Measurements from ENCODE around the gene TECPR2.

DNA sequence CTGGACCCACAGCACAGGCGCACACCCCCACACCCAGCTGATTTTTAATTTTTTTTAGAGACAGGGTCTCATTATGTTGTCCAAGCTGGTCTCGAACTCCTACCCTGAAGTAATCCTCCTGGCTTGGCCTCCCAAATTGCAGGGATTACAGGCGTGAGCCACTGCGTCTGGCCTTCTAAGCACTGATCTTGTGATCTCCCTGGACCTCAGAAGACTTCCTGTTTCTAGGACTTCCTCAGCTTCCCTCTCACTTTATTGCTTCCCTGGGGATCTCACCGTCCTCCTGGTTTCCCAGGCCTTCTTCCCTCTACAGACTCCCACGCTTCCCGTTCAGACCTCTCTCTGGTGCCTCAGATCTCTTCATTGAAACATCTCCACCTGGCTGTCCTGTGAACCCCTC is 29.4 kb upstream of the TECPR2 start:
- no peak for TF ChIP-seq POLR2A (IDR thresholded peaks at IDR 0.05)
- TF ChIP-seq, protein P1, sequence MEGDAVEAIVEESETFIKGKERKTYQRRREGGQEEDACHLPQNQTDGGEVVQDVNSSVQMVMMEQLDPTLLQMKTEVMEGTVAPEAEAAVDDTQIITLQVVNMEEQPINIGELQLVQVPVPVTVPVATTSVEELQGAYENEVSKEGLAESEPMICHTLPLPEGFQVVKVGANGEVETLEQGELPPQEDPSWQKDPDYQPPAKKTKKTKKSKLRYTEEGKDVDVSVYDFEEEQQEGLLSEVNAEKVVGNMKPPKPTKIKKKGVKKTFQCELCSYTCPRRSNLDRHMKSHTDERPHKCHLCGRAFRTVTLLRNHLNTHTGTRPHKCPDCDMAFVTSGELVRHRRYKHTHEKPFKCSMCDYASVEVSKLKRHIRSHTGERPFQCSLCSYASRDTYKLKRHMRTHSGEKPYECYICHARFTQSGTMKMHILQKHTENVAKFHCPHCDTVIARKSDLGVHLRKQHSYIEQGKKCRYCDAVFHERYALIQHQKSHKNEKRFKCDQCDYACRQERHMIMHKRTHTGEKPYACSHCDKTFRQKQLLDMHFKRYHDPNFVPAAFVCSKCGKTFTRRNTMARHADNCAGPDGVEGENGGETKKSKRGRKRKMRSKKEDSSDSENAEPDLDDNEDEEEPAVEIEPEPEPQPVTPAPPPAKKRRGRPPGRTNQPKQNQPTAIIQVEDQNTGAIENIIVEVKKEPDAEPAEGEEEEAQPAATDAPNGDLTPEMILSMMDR (IDR thresholded peaks at IDR 0.05): no peak
- TF ChIP-seq POLR2AphosphoS5 (IDR thresholded peaks at IDR 0.05): no peak

Data from breast epithelium (tissue), 3 donors.